Fibroblast of lung (primary cell): ENCODE results near the gene SLC35A2. TPM values are rescaled to one million over a fixed set of nuclear protein-coding genes. Genes with fewer than 3 reads are reported as not detected.

Source experiments
- DNase-seq, 2 donors: peaks; one replicate each; pipeline versions ENCODE4 v3.0.0 to v3.0.0-alpha.2; 2010; ENCODE audit warnings: low read depth in 2 of 2
- H2AFZ ChIP-seq: 2 replicates; pipeline ENCODE4 v1.5.1; 2012; ENCODE audit warnings: low read length, control low read depth, inconsistent platforms
- H3K27ac ChIP-seq: 2 replicates; pipeline ENCODE4 v1.5.1; 2011; ENCODE audit warnings: low read length, control low read depth; ENCODE audit not compliant: insufficient read depth
- H3K27me3 ChIP-seq: 2 replicates; pipeline ENCODE4 v1.5.1; 2011; ENCODE audit warnings: mild to moderate bottlenecking, low read length; ENCODE audit not compliant: control insufficient read depth, insufficient read depth
- H3K36me3 ChIP-seq: 2 replicates; pipeline ENCODE4 v1.5.1; 2011; ENCODE audit warnings: low read length; ENCODE audit not compliant: control insufficient read depth, insufficient read depth
- H3K4me1 ChIP-seq: 2 replicates; pipeline ENCODE4 v1.5.1; 2011; ENCODE audit warnings: low read length; ENCODE audit not compliant: control insufficient read depth, insufficient read depth; ENCODE audit errors: extremely low read depth
- H3K4me2 ChIP-seq: 2 replicates; pipeline ENCODE4 v1.5.1; 2011; ENCODE audit warnings: low read length, control low read depth; ENCODE audit not compliant: insufficient read depth; ENCODE audit errors: extremely low read depth
- H3K4me3 ChIP-seq, 4 experiments: fragments of 200-600 bp in 1 of 4; sonication (generic) in 1 of 4; replicated peaks in 1 of 4; 2 replicates each; pipeline ENCODE4 v1.5.1; 2011 to 2016; ENCODE audit warnings: low read length in 4 of 4, low read depth in 3 of 4, mild to moderate bottlenecking in 3 of 4, control low read depth in 2 of 4, inconsistent platforms in 1 of 4, mixed read lengths in 1 of 4; ENCODE audit not compliant: insufficient read depth in 1 of 4; ENCODE audit errors: control extremely low read depth in 1 of 4
- H3K79me2 ChIP-seq: 2 replicates; pipeline ENCODE4 v1.5.1; 2012; ENCODE audit warnings: mild to moderate bottlenecking, low read length, inconsistent platforms; ENCODE audit not compliant: control insufficient read depth, insufficient read depth
- H3K9ac ChIP-seq: 2 replicates; pipeline ENCODE4 v1.5.1; 2011; ENCODE audit warnings: mild to moderate bottlenecking, low read length, control low read depth; ENCODE audit not compliant: insufficient read depth
- H3K9me3 ChIP-seq: 2 replicates; pipeline ENCODE4 v1.5.1; 2012; ENCODE audit warnings: low read depth, low read length; ENCODE audit not compliant: control insufficient read depth, insufficient read depth
- H4K20me1 ChIP-seq: 2 replicates; pipeline ENCODE4 v1.5.1; 2011; ENCODE audit warnings: low read length; ENCODE audit not compliant: control insufficient read depth, insufficient read depth; ENCODE audit errors: extremely low read depth
- CTCF ChIP-seq, 2 donors: IDR thresholded peaks in 1 of 2; conservative IDR thresholded peaks in 1 of 2; 1 replicate in 1 of 2; 2 replicates in 1 of 2; pipeline ENCODE4 v1.5.1; 2011 to 2012; ENCODE audit warnings: low read length in 2 of 2, control low read depth in 1 of 2, inconsistent platforms in 1 of 2, low read depth in 1 of 2, mild to moderate bottlenecking in 1 of 2
- EZH2 ChIP-seq: IDR thresholded peaks from 2 replicates; pipeline ENCODE4 v1.5.1; 2012; ENCODE audit warnings: low read length, control low read depth, mild to moderate bottlenecking; ENCODE audit errors: missing control alignments
- polyA plus RNA-seq, 2 donors: library from polyadenylated mRNA; depleted of rRNA in 1 of 2; stranded (reverse) in 1 of 2; unstranded in 1 of 2; fragments of >200 nt; gene quantifications; 2 replicates each; pipeline ENCODE4 v1.2.1, GENCODE V29; 2011 to 2012; ENCODE audit warnings: missing spikeins in 1 of 2
- total RNA-seq: library from RNA; depleted of rRNA; stranded (reverse); fragments of >200 nt; gene quantifications from 2 replicates; pipeline ENCODE4 v1.2.1, GENCODE V29; 2014

SLC35A2 gene
- total and polyA plus RNA-seq, 2 donors (not counting 1 experiment from before 2014, with no cell fraction given), result 9.6 to 41.2 TPM

GRCh38 chrX:48918643-48919340 lies 7.3 kb upstream of the SLC35A2 start, which contains the start of gene PIM2:
Gene PIM2, minus strand, starts transcription at chrX:48919024. Its CDS starts 190 bp downstream, at chrX:48918834.
- Histone ChIP-seq H3K27ac (peak within 1 kb of the TSS; percentile 58), H3K36me3 (peaks cover 2% of the 10 kb centered on the region), H3K9ac (peak within 1 kb of the TSS; percentile 62)

GRCh38 chrX:48918301-48918642 lies 6.8 kb upstream of the SLC35A2 start:
- DNase-seq, result no peak
- Histone ChIP-seq H3K4me3 (peak overlapping the region; percentile 36 to 58 (median 48)), H3K9me3 (no peaks in the 10 kb centered on the region), H4K20me1 (no peaks in the 10 kb centered on the region), H3K27ac (peak overlapping the region; percentile 58), H3K79me2 (peaks cover 6% of the 10 kb centered on the region), H3K9ac (peak overlapping the region; percentile 62), H3K36me3 (no peaks in the 10 kb centered on the region), H3K4me1 (no peaks in the 10 kb centered on the region), H3K27me3 (no peaks in the 10 kb centered on the region), H3K4me2 (no peak overlapping the region), H2AFZ (no peak overlapping the region)
- TF ChIP-seq CTCF (conservative IDR thresholded peaks at IDR 0.05 in 1 of 2, IDR thresholded peaks at IDR 0.05 in 1 of 2; ENCODE audit: low read depth in 1 of 2, low read length in 2 of 2) (no peak), EZH2 (no peak)

More at GRCh38 chrX:48918643-48919340, 7.3 kb upstream of the SLC35A2 start, which contains the start of gene PIM2:
- H3K4me3 ChIP-seq, result peak within 1 kb of the TSS; percentile 36 to 58 (median 48)
- no peak within 1 kb of the TSS for H2AFZ ChIP-seq
- peaks cover 6% of the 10 kb centered on the region for H3K79me2 ChIP-seq
- no peaks in the 10 kb centered on the region for H3K4me1 ChIP-seq
- no peaks in the 10 kb centered on the region for H3K9me3 ChIP-seq
- H3K27me3 ChIP-seq, result no peaks in the 10 kb centered on the region
- DNase-seq, result peak; percentile 77 to 88
- peak within 1 kb of the TSS; percentile 76 for H3K4me2 ChIP-seq
- TF ChIP-seq EZH2 (no peak), CTCF (conservative IDR thresholded peaks at IDR 0.05 in 1 of 2, IDR thresholded peaks at IDR 0.05 in 1 of 2; ENCODE audit: low read depth in 1 of 2, low read length in 2 of 2) (no peak)
- H4K20me1 ChIP-seq, result no peaks in the 10 kb centered on the region

GRCh38 chrX:48917139-48918001 lies 5.9 kb upstream of the SLC35A2 start:
- H3K4me1 ChIP-seq, result no peaks in the 10 kb centered on the region
- peak overlapping the region; percentile 76 for H3K4me2 ChIP-seq
- H3K36me3 ChIP-seq, result no peaks in the 10 kb centered on the region
- H3K27ac ChIP-seq, result peak overlapping the region; percentile 43
- TF ChIP-seq CTCF (conservative IDR thresholded peaks at IDR 0.05 in 1 of 2, IDR thresholded peaks at IDR 0.05 in 1 of 2; ENCODE audit: low read depth in 1 of 2, low read length in 2 of 2), result peak; percentile 65 to 78
- TF ChIP-seq EZH2, result no peak
- no peaks in the 10 kb centered on the region for H4K20me1 ChIP-seq
- peak; percentile 76 to 89 for DNase-seq
- peak overlapping the region in 2 of 4 experiments; percentile 43 to 58 for H3K4me3 ChIP-seq
- H3K9ac ChIP-seq, result no peak overlapping the region
- H3K27me3 ChIP-seq, result no peaks in the 10 kb centered on the region
- H2AFZ ChIP-seq, result no peak overlapping the region
- H3K9me3 ChIP-seq, result no peaks in the 10 kb centered on the region
- H3K79me2 ChIP-seq, result peaks cover 6% of the 10 kb centered on the region
